ENCODE results near the gene ZFP42.
"Not testable (repeated sequence)": the region's sequence is repeated elsewhere in the genome, so short reads cannot be mapped to it uniquely, and the experiment has no call there.

ZFP42 gene

DNA sequence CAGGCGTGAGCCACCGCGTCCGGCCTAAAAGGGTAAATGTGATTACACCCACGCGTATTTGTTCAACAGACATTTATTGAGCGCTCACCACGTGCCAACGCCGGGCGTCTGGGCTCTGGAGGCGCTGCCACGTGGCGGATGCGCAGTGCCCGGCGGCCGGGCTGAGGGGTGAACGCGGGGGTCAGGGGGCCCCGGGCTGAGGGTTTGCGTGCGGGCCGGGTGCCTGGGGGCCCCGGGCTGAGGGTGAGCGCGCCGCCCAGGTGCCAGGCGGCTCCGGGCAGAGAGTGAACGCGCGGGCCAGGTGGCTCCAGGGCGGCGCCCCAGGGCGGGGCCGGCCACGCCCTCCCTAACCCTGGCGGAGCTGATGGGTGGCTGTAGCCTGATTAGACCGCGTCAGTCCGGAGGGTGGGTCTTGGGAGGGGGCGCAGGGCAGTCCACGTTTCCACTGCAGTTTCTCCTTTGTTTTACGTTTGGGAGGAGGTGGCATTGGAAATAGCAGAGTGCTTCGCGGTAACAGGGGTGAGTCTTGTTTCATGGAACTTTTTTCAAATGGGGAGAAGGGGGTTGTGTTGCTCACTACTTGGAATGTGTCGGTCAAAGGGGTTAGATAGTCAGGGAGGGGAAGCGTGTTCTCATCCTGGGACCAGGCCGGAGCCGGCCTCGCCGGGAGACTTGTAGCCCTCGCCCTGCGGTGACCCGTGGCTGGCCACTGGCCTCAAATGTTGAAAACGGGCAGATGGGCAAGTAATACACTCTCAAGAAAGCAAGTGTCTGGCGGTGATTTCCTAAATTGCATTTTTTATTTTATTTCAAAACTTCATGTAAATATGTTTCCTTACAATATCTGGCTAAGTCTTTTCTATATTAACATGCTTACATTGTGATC lies at the start of gene ZFP42:
Gene ZFP42, plus strand, starts transcription at position 450 of the 886 bp plus-strand sequence. CDS start 7,037 bp downstream, outside the sequence.
- no peak for DNase-seq

DNA sequence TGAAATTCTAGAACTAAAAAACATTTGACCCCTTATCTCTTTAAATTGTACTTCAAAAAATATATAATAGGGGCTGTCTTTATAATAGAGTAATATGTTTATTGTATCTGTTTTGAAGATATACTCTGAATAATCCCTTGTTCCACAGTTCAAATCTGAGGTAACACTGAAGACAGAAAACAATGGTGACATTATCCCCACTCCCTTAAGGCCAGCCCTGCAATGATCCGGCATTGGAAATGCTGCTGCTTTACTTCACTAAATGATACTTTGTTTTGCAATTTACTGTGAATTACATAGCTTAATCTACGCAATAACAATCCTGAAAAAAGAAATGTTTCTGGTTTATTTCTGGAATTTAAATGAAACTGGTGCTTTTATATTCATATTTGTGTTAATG lies 34.4 kb upstream of the ZFP42 start:
- DNase-seq: no peak

DNA sequence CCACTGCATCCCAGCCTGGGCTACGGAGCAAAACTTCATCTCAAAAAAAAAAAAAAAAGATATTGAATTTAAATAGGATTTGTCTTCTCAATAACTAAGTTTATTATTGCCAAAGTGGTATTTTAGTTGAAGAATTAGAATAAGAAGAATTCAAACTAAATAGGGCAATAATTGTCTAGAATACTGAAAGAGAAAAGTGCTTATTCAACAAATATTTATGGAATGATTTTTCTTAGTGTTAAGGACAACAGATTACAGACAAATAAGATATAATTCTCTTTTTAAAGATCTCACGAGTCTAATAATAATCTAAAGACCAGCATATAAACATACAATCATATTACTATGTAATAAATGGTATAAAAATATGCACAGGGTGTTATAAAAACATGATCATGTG lies 33.6 kb upstream of the ZFP42 start:
- DNase-seq: no peak

DNA sequence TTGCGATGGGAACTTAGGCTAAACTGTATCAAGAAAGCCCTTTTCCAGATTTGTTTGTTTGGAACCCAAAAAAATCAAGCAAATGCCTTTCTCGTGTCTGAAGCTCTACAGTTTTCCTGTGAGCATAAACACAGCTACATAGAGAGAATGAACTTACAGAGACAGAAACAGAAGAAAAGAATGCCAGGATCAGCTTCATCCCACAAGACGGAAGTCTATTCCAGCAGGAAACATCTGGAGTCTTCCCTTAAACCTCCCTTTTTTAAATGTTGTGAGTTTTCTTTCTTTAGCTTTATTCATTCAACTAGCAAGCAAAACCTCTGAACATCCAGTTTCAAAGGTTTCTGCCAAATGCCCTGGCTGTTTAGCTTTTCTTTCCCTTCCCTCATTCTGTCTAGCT lies 32.6 kb upstream of the ZFP42 start:
- no peak for DNase-seq

DNA sequence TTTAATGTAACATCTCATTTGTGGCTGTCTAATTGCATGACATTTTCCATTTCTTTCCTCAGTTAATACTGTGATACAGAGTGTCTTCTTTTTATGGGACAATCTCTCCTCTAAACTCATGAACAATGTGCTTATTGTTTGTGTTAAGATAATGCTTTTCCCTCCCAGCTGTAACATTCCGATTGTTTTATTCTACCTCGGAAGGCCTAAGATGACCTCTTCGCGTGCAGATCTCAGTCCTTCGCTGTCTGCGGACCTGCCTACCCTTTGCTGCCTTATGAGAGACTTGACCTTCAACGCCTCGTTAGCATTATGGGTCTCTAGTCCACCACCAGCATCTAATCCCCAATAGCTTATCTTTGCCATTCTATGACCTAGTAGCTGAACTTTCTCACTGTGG lies 29.8 kb upstream of the ZFP42 start:
- DNase-seq: no peak

DNA sequence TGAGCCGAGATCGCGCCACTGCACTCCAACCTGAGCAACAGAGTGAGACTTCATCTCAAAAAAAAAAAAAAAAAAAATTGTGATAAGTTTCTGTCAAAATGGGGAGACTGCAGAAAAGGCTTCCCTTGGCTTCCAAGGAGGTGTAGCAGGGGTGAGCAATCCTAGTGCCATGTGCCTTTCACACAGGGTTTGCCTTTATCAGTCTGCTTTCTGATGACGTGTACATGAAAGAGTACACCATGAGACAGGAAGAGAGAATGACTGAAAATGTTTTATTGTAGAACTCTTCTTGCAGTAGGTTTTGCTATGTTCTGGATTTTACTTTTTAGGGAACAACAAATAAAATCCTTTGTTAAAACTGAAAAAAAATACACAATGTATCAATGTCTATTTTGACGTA lies 23.4 kb upstream of the ZFP42 start:
- no peak for DNase-seq

DNA sequence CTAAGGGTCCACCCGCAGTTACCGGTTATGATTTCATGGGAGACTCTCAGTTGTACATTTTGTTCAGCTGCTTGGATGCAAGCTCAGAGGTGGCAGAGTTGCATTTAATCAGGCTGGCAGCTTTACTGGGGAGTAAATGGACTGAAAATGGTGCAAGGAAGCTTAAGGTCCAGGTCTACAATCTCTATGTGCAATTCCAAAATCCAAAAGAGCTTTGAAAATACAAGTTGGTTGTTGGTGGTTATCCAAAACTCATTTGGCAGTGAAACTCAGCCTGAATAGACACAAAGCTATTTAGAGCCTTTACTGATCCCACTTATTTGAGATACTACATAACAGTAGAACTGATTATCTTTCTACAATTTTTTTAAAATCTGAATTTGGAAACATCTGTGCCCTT lies 11.8 kb upstream of the ZFP42 start:
- DNase-seq: no peak

DNA sequence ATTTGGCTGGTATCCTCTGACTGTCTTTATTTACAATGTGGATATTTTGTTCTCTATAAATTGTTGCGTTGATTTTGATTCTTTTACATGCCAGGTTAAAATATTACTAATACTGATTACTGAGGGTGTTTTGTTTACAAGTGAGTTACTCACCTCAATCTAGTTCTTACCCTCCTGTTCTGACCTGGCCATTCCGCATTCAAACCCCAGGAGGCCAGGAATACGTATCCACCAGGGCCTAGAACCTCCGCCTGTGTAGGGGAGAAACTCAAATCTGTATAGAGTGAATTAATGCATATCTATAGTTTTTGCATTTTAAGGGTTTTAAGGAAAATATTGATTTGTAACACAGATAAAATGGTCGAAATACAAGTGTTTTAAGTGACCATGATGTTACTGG lies 2.6 kb upstream of the ZFP42 start:
- no peak for DNase-seq

DNA sequence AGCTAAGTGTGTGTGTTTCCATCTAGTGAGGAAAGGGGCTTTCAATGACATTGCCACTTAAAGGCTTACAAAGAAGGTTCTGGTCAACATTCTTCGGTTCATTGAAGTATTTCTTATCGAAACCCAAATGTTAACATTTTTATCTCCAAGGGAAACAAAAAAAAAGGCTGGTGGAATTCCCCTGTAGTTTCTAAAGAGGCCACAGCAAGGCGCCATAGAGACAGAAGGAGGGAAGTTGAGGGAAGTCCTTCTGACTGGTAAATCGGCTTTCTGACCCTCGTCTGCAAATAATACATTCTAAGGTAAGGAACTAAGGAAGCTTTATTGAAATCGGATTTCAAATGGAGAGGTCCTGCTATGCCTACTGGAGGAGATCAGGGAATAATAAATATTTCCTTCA lies 1.7 kb upstream of the ZFP42 start:
- DNase-seq: no peak

DNA sequence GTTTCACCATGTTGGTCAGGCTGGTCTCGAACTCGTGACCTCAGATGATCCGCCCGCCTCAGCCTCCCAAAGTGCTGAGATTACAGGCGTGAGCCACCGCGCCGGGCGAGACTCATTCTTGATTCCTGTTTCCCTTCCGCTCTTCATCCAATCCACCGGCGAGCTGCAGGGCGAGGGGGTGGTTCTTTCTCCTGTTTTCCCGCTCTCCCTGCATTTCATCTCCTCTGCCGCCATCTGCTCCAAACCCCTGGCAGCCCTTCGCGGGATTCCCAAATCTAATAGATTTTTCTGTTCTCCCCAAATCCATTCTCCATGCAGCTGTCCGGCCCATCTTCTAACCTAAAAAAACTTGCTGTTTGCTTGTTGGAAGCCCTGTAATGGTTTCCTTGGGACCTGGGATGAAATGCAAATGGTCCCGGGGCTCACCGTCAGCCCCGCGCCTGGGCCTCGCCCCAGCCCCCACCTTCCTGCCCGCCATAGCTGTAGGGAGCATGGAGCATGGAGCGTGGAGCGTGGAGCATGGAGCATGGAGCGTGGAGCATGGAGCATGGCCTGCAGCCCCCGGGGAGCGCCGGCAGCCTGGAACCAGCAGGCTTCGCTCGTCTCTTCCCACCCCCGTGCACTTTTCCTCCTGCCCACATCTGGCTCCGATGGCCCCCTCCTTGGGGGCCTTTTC lies 1.1 kb downstream of the ZFP42 start:
- DNase-seq: no peak

DNA sequence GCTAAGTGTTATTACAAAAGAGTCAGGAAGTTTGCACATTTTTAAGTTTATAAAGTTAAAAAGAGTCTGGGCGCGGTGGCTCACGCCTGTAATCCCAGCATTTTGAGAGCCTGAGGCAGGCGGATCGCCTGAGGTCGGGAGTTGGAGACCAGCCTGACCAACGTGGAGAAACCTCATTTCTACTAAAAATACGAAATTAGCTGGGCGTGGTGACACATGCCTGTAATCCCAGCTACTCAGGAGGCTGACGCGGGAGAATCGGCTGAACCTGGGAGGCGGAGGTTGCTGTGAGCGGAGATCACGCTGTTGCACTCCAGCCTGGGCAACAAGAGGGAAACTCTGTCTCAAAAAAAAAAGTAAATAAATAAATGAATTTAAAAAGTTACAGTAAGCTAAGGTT lies 2.4 kb downstream of the ZFP42 start:
- not testable (repeated sequence) for DNase-seq

DNA sequence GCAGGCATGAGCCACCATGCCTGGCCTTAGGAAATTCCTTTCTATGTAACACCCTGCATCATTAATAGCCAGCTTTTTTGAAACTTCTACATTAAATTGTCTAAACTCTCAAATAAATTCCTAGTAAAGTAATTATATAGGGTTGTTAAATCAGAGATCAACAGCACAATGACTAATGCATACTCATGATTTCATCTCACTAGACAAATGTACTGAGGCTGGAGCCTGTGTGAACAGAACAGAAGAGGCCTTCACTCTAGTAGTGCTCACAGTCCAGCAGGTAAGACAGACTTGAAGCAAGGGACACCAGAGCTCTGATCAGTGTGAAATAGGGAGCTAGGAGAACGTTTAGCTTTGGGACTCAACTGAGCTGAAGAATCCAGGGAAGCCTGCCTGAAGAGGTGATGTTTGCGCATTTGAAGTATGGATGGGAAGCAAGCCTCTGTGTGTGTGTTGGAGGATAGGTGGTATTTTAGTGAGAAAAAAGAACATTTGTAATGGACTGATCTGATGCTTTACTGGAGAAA lies 3.9 kb downstream of the ZFP42 start:
- no peak for DNase-seq

DNA sequence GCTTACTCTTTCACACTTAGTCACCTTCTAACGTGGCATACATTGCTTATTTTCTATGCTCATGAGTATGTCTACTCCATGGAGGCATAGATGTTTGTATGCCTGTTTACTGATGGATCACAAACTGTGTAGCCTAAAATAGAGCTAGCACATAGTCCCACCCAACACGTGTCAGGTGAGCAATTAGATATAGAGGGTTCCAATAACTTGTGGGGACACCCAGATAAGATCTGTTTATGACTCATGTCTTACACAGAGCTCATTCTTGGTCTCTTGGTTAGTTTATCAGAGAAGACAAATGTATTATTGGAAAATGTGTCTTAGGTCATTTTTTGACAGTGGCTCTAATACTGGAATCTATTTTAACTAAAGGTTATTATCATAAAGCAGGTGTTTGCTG lies 6.8 kb downstream of the ZFP42 start:
- no peak for DNase-seq

DNA sequence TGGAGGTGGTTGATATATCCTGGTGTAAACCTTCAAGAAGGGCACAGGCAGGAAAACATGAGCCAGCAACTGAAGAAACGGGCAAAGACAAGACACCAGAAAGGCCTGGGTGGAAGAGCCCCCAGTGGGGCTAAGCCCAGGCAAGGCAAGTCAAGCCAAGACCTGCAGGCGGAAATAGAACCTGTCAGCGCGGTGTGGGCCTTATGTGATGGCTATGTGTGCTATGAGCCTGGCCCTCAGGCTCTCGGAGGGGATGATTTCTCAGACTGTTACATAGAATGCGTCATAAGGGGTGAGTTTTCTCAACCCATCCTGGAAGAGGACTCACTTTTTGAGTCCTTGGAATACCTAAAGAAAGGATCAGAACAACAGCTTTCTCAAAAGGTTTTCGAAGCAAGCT lies 7.2 kb downstream of the ZFP42 start:
- no peak for DNase-seq

DNA sequence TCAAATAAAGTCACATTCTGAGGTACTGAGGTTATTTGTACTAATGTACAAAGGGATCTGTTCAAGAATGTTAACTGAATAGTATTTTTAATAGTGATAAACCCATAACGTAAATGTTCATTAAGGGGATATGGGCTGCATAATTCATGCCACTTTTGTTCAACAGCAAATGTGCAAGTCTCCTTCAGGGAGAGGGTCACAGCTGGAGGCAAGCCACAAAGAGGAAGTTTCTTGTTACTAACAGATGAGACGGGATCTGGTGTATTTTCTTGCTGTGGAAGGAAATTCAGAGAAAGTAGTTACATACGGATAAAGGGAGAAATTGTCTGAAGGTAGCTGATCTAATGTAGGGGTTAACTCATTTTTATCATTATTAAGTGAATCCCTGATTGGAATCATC lies 10.0 kb downstream of the ZFP42 start:
- DNase-seq: no peak

DNA sequence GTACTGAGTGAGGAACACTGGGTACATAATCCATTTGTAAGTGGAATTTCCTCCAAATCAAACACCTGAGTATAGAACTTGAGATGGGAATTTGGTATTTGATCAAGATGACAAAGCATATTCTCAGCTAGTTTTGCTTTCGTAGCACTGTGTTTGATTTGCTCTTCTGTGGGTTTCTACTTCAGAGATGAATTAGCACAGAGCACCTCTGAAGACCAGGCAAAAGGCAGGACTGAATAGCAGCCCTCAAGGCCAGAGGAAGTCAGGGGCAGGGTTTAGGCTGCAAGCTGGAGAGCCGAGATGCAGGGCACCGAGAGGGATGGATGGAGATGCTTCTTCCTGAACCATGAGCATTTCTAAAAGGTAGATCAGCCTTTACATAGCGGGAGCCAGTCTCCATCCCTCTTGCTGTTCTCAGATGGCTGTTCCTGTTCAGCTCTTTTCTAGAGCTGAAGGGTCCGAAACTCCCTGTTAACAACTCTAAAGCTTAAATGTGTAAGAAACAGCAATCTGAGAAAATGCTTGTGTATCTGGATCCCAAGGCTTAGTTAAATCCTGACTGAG lies 10.8 kb downstream of the ZFP42 start:
- no peak for DNase-seq

DNA sequence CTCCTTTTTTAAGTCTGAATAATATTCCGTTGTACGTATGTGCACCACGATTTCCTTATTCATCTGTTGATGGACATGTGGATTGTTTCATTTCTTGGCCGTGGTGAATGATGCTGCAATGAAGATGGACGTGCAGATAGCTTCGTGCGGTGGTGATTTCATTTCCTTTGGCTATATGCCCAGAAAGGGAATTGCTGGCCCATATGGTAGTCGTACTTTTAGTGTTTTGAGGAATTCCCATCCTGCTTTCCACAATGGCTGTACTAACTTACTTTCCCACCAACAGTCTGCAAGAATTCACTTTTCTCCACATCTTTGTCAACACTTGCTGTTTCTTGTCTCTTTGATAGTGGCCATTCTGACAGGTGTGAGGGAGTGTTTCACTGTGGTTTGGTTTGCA lies 12.8 kb downstream of the ZFP42 start:
- no peak for DNase-seq

DNA sequence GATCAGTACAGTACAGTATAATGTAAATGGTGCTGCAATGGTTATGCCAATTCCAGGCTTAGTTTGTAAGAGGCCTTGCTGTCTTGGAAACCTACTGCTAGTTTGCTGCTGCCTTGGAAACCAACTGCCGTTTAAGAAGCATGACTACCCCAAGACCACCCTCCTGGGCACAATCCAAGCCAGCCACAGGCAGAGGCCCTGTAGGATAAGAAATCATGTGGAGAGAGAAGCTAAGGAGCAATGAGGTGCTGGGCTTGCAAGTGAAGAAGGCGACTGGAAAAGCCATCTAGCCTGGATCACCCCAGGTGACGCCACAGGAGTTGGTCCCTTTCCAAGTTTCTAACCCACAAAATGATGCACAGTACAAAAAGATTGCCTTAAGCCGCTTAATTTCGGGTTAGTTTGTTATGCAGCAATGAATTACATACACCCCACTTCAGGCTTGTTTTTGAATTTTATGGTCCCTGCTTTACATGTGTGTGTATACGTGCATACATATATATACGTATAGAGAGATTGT lies 16.9 kb downstream of the ZFP42 start:
- DNase-seq: no peak

DNA sequence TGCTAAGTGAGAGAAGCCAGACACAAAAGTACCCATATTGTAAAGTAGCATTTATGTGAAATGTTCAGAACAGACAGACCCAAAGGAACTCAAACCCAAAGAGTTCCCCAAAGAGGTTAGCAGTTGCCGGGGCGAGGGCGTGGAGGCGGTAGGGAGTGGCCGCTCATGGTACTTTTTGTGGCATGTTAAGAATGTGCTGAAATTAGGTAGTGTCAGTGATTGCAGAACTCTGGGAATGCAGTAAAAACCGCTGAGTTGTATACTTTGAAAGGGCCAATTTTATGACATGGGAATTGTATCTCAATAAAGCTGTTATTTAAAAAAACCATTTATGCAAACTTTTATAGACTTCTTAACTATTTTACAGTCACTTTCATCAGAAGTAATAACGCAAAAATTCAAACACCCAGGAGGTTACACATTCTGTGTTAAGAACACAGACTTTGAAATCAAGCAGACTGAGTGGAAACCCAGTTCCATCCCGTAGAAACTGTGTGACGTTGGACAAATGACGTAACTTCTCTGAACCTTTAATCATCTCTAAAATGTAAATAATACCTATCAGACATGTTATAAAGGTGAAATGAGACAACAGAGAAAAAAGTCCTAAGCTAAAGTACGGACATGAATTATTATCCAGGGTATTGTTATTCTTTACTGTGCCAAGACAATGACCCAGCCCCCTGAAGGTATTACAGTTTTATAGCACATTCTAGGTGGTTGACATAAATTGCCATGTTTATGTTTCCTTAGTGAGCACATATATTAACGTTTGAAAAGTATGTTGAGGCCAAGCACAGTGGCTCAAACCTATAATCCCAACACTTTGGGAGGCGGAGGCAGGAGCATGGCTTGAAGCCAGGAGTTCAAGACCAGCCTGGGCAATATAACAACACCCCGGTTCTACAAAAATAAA lies 19.7 kb downstream of the ZFP42 start:
- no peak for DNase-seq

DNA sequence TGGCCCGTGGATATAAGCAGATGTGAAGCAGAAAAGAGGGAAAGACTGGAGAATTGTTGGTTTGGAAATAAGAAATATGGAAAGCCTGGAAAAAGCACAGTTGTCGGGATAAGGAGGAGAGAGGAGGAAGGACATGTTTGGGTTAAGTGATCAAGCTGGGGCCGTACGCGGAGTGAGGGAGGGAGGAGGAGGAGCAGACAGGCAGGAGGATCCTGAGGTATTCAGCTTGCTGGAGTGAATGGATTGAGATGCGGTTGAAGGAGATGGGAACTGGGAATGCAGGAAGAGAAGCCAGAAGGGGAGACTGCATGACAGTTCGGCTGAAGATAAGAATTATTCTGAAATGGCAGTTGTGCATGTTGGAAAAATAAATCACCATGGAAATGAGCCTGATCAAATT lies 21.2 kb downstream of the ZFP42 start:
- no peak for DNase-seq

DNA sequence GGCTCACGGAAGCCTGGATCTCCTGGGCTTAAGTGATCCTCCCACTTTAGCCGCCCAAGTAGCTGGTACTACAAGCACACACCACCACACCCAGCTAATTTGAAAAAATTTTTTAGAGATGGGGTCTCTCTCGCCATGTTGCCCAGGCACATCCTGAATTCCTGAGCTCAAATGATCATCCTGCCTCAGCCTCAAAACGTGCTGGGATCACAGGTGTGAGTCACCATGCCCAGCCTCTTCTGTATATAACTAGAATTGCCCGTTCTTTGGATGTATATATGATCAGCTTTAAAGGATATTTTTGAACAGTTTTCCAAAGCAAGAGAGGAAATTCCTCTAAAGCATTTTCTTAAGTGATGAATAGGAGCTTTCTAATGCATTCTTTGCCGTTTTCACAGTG lies 22.7 kb downstream of the ZFP42 start:
- DNase-seq: no peak

DNA sequence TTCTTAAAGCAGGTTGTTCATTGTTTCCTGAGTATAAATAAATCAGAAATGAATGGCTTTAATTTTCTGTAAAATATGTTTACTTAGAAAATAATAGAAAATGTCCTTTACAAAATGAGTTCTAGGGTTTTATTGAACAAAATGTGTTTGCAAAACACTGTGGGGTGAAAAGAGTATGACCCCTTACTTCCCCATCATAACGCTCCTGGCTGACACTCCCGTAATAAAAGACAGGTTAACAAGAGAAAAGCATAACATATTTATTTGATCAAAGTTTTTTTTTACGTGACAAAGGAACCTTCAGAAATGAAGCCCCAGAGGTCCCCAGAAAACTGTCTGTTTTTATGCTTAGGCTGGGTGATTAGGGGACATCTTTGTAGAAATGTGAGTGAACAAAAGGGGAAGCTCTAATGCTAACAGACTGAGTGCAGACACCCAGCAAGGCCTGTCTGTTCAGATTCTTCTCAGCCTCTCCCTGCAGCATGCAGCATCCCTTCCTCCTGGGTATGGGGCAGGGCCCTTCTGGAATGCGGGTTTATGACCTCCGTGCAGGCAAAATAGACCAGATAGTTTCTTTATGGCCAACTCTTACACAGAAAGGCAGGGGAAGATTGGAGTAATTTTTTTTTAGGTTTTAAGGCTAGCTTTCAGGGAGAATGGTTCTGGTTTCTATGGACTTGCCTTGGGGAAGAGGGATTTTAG lies 26.1 kb downstream of the ZFP42 start:
- DNase-seq: no peak

Data from activated CD8-positive, alpha-beta memory T cell treated with anti-CD3 and anti-CD28 coated beads, Interleukin-2, amount 50 U/mL, for 48 hours (primary cell).